Embryonic facial prominence (tissue), 1 donor: Measurements from ENCODE around the gene STK4.
"Not testable (repeated sequence)": the region's sequence is repeated elsewhere in the genome, so short reads cannot be mapped to it uniquely, and the experiment has no call there.

ENCODE experiments used
- DNase-seq: peaks from one replicate; pipeline ENCODE4 v3.0.0-alpha.2; 2016; ENCODE audit errors: extremely low spot score

The STK4 gene

DNA sequence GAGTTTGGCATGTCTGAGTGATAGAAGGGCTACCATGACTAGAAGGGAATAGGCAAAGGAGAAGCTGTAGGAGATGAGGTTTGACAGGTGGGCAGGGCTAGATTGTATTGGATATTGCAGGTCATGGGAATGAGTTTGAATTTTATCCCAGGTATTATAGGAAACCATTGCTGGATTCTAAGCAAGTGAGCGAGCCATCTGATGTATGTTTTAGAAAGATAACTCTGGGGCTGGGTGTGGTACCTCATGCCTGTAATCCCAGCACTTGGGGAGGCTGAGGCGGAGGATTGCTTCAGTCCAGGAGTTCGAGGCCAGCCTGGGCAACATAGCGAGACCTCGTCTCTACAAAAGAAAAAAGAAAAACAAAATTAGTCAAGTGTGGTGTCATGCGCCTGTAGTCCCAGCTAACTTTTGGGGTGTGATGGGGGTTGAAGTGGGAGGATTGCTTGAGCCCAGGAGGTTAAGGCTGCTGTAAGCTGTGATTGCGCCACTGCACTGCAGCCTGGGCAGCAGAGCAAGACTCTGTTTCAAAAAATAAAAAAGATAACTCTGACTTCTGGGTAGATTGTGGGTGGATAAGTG is 16.9 kb downstream of the STK4 start:
- DNase-seq: no peak

- no peak for DNase-seq
Measured at GRCh38 chr20:44988631-44989171, 22.4 kb downstream of the STK4 start.

- DNase-seq: no peak
Measured at GRCh38 chr20:44990425-44990824, 24.1 kb downstream of the STK4 start.

- DNase-seq: no peak
Measured at GRCh38 chr20:44990957-44991356, 24.6 kb downstream of the STK4 start.

DNA sequence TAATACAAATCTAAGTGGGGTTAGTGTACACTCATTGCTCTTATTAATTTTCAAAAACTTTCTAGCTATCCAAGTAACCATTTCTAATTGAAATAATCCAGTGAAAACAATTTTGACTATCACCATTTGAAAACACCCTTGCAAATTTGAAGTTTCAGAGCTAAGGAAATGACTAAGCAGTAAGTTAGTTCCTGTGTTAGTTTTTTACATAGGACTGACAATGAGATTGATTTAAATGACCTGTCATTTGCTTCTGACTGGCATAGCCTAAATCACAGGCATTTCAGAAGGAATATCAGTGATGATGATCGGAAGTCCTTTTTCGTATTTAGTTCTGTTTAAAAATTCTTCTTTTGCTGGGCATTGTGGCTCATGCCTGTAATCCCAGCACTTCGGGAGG is 27.0 kb downstream of the STK4 start:
- no peak for DNase-seq

DNA sequence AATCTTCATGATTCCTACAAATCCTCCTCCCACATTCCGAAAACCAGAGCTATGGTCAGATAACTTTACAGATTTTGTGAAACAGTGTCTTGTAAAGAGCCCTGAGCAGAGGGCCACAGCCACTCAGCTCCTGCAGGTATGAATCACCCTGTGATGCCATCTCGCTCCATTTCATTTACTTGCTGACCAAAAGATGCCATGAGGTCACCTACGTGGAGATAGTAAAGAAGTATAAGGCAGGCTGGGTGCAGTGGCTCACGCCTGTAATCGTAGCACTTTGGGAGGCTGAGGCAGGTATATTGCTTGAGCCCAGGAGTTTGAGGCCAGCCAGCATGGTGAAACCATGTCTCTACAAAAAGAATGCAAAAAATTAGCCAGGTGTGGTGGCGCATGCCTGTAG is 30.9 kb downstream of the STK4 start:
- no peak for DNase-seq

DNA sequence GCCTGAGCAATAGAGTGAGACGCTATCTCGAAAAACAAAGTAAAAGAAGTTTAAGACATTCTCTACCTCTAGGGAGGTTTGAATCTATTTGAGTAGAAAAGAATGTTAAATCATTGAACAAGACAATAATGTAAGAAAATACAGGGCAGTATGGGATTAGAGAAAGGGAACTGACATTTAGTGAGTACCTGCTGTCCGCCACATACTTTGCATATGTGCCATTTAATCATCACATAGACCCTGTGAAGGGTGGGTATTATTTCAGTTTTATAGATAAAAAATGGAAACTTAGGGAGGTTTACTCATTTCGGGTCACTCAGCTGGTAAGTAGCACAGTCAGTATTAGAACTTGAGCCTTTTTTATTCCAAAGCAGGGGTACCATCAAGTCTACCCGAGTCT is 31.4 kb downstream of the STK4 start:
- DNase-seq: no peak

DNA sequence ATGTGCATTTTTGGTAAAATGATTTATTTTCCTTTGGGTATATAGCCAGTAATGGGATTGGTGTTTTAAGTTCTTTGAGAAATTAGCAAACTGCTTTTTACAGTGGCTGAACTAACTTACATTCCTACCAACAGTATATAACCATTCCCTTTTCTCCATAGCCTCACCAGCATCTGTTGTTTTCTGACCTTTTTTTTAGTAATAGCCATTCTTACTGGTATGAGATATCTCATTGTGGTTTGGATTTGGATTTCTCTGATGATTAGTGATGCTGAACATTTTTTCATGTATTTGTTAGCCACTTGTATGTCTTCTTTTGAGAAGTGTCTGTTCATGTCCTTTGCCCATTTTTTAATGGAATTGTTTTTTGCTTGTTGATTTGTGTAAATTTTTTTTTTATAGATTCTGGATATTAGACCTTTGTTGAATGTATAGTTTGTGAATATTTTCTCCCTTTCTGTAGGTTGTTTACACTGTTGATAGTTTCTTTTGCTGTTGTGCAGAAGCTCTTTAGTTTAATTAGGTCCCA is 42.3 kb downstream of the STK4 start:
- no peak for DNase-seq

GRCh38 chr20:45010399-45010828 is 44.1 kb downstream of the STK4 start:
- DNase-seq: no peak

GRCh38 chr20:45011108-45011526 is 44.8 kb downstream of the STK4 start:
- DNase-seq: peak; percentile 36

DNA sequence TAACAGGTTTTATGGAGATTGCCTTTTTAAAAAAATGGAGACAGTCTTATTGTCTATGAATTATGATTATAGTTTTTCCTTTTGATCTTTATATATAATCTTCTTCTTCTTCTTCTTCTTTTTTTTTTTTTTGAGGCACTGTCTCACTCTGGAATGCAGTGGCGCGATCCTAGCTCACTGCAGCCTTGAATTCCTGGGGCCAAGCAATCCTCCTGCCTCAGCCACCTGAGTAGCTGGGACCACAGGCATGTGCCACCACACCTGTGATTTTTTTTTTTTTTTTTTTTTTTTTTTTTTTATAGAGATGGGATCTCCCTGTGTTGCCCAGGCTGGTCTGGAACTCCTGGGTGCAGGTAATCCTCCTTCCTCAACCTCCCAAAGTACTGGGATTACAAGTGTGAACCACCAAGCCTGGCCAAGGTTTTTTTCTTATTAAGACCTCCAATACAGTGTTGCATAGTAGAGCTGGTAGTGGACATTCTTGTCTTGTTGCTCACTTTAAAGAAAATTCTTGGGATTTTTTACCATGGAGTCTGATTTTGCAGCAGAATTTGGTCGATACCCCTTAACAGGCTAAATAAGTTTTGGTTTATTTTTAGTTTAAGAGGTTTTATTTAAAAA is 46.5 kb downstream of the STK4 start:
- DNase-seq: no peak

- DNase-seq: not testable (repeated sequence)
Measured at GRCh38 chr20:45014131-45014530, 47.8 kb downstream of the STK4 start.

GRCh38 chr20:45014671-45015415 is 48.5 kb downstream of the STK4 start:
- no peak for DNase-seq

- DNase-seq: no peak
Measured at GRCh38 chr20:45016089-45016671, 49.9 kb downstream of the STK4 start.

- DNase-seq: no peak
Measured at GRCh38 chr20:45017281-45017680, 51.0 kb downstream of the STK4 start.

DNA sequence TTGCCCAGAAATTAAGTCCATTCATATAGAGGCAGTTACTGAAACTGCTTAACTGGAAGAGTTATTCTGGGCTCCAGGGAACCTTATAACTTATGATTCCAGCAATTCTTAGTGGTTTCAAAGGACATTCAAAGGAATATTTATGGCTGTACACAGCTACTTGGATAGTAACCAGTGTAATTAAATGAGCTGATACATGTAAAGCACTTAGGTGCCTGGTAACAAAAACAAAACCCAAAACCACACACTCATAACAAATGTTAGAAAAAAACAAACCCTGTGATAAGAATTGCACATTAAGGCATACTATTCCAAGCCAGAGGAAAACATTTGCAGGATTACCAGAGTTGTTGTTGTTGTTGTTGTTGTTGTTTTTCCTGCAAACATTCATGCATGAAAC is 51.5 kb downstream of the STK4 start:
- no peak for DNase-seq

GRCh38 chr20:45019027-45019761 is 52.9 kb downstream of the STK4 start:
- no peak for DNase-seq

DNA sequence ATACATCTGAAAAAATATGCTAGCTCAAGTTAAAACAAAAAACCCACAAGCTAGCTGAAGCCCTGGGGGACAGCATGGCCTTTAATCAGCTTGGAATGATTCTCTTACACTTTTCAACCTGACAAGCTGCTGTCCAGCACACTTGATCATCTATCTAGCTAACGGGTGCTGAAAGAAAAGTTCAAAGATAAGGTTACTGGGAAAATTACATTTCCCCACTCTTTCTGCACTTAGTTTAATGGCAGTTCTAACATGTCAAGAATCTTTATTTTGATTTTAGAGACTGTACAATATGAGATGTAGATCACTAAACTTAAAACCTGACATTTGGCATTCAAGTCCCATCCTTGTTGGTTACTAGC is 53.4 kb downstream of the STK4 start:
- DNase-seq: no peak

DNA sequence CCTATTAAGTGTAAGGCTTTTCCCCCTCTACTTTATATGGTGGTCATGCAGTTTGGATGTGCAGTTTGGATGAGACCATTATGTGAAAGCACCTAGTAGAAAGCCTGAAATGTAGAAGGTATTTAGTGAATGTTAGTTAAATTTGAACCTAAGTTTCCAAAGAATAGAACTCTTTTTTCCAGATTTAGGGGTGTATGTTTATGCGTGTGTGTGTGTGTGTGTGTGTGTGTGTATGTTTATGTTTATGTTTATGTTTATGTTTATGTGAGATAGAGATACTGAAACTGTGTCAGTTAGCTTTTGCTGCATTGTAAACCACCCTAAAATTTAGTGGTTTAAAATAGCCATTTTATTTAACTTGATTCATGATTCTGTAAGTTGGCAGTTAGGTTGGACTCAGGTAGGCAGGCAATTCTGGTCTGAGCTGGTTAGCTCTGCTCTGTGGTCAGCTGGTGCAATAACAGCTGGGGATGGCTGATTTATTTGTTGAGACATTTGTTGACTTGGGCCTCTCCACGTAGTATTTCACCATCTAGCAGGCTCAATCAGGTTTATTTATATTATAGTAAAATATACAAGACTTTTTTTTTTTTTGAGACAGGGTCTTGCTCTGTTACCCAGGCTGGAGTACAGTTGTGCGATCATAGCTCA is 54.0 kb downstream of the STK4 start:
- DNase-seq: no peak

DNA sequence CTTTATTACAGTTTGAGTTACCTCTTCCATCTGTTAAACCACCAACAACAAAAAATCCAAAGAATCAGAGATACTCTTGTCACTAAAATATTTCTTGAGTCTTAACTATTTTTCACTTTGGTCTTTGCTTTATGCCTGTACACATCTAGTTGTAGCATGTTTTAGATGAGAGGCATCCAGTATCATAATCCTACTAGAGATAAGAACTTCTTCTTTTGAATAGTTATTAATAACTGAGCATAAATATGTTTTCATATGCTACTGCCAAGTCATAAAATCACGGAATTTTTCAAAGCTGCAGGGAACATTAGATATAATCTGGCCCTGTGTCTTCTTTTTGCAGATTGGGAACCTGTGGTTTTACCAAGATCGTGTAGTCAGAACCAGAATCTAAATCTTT is 55.3 kb downstream of the STK4 start:
- no peak for DNase-seq

DNA sequence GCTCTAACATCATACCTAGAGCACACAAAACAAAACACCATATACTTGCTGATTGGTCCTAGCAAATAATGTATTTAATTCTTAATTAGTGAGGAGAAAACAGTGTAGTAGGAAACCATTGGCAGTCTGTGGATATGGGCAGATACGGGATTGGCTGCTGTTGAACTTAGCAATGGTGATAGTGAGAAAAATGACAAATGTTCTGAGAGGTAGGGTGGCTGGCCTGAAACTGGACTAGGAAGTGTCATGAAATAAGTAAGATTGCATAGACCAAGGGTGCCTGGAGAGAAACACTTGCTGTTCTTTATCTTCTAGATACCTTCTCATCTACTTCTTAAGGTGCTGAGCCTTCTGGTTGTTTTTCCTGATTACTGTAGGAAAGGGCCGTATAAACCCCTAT is 56.8 kb downstream of the STK4 start:
- not testable (repeated sequence) for DNase-seq
